Osteocyte (in vitro differentiated cells): ENCODE data around the gene CRISP1. TPM values are rescaled to one million over a fixed set of nuclear protein-coding genes. Genes with fewer than 3 reads are reported as not detected.

Source experiments
- DNase-seq: peaks from one replicate; pipeline ENCODE4 v3.0.0; 2021; ENCODE audit warnings: mixed read lengths; ENCODE audit not compliant: unreplicated experiment; ENCODE audit errors: extremely low spot score
- H3K27ac Mint-ChIP-seq: one replicate; pipeline ENCODE4 v1.8.0; 2021; ENCODE audit warnings: mild to moderate bottlenecking, mixed read lengths; ENCODE audit not compliant: unreplicated experiment
- H3K27me3 Mint-ChIP-seq: one replicate; pipeline ENCODE4 v1.8.0; 2021; ENCODE audit warnings: mixed read lengths; ENCODE audit not compliant: unreplicated experiment
- H3K36me3 Mint-ChIP-seq: one replicate; pipeline ENCODE4 v1.8.0; 2021; ENCODE audit warnings: mixed read lengths; ENCODE audit not compliant: unreplicated experiment
- H3K4me1 Mint-ChIP-seq: one replicate; pipeline ENCODE4 v1.8.0; 2021; ENCODE audit warnings: mixed read lengths; ENCODE audit not compliant: unreplicated experiment
- H3K4me3 Mint-ChIP-seq: one replicate; pipeline ENCODE4 v1.8.0; 2021; ENCODE audit warnings: mild to moderate bottlenecking, moderate library complexity, mixed read lengths; ENCODE audit not compliant: unreplicated experiment
- H3K9me3 Mint-ChIP-seq: one replicate; pipeline ENCODE4 v1.8.0; 2021; ENCODE audit warnings: mixed read lengths; ENCODE audit not compliant: unreplicated experiment
- CTCF ChIP-seq: fragments of 200-600 bp; sonication (generic); IDR thresholded peaks from 2 replicates; pipeline ENCODE4 v1.5.0; 2021; ENCODE audit warnings: antibody characterized with exemption, mild to moderate bottlenecking, moderate library complexity
- total RNA-seq: library from RNA; stranded (reverse); gene quantifications from 2 replicates; pipeline ENCODE4 v1.2.1, GENCODE V29; 2021

The CRISP1 gene
- total RNA-seq, 1 donor from 2014 or later, result not detected

GRCh38 chr6:49841424-49841823 lies 24.9 kb downstream of the CRISP1 start:
- no peak for TF ChIP-seq CTCF
- Mint-ChIP-seq H3K4me3 (no peak overlapping the region), H3K27me3 (peaks cover 4% of the 10 kb centered on the region), H3K4me1 (no peaks in the 10 kb centered on the region), H3K36me3 (no peaks in the 10 kb centered on the region), H3K27ac (no peak overlapping the region), H3K9me3 (no peaks in the 10 kb centered on the region)
- no peak for DNase-seq

- Mint-ChIP-seq H3K4me3 (no peak overlapping the region), H3K4me1 (no peaks in the 10 kb centered on the region), H3K27me3 (peaks cover 4% of the 10 kb centered on the region), H3K27ac (no peak overlapping the region), H3K9me3 (no peaks in the 10 kb centered on the region), H3K36me3 (no peaks in the 10 kb centered on the region)
- TF ChIP-seq CTCF, result no peak
- DNase-seq, result no peak
Observed at GRCh38 chr6:49839957-49840356, 26.4 kb downstream of the CRISP1 start.

GRCh38 chr6:49839162-49839561 lies 27.2 kb downstream of the CRISP1 start:
- Mint-ChIP-seq H3K4me1 (no peaks in the 10 kb centered on the region), H3K27ac (no peak overlapping the region), H3K4me3 (no peak overlapping the region), H3K9me3 (no peaks in the 10 kb centered on the region), H3K27me3 (peaks cover 4% of the 10 kb centered on the region), H3K36me3 (no peaks in the 10 kb centered on the region)
- TF ChIP-seq CTCF, result no peak
- no peak for DNase-seq

GRCh38 chr6:49835140-49835539 lies 31.2 kb downstream of the CRISP1 start:
- no peak overlapping the region for H3K27ac Mint-ChIP-seq
- no peaks in the 10 kb centered on the region for H3K9me3 Mint-ChIP-seq
- H3K36me3 Mint-ChIP-seq, result no peaks in the 10 kb centered on the region
- no peaks in the 10 kb centered on the region for H3K4me1 Mint-ChIP-seq
- peaks cover 2% of the 10 kb centered on the region for H3K27me3 Mint-ChIP-seq
- H3K4me3 Mint-ChIP-seq, result no peak overlapping the region
- no peak for TF ChIP-seq CTCF
- DNase-seq, result no peak

GRCh38 chr6:49833386-49833785 lies 32.9 kb downstream of the CRISP1 start:
- Mint-ChIP-seq H3K4me1 (no peaks in the 10 kb centered on the region), H3K27ac (no peak overlapping the region), H3K27me3 (peaks cover 2% of the 10 kb centered on the region), H3K36me3 (no peaks in the 10 kb centered on the region), H3K4me3 (no peak overlapping the region), H3K9me3 (no peaks in the 10 kb centered on the region)
- DNase-seq, result no peak
- TF ChIP-seq CTCF, result no peak
